IPS-18c (cell line): ENCODE data around the gene LAMTOR4.
A peak's percentile ranks its signal among the peaks of the same experiment; 100 is the strongest.

Experiments used
- H3K4me3 ChIP-seq: 2 replicates; pipeline ENCODE4 v1.7.0; 2013; ENCODE audit warnings: low read depth, mild to moderate bottlenecking, low read length, moderate library complexity; ENCODE audit not compliant: insufficient read depth
- H3K9me3 ChIP-seq: one replicate; pipeline ENCODE4 v1.6.1; 2013; ENCODE audit warnings: mild to moderate bottlenecking, low read length, moderate library complexity; ENCODE audit not compliant: control insufficient read depth, insufficient read depth

The LAMTOR4 gene

DNA sequence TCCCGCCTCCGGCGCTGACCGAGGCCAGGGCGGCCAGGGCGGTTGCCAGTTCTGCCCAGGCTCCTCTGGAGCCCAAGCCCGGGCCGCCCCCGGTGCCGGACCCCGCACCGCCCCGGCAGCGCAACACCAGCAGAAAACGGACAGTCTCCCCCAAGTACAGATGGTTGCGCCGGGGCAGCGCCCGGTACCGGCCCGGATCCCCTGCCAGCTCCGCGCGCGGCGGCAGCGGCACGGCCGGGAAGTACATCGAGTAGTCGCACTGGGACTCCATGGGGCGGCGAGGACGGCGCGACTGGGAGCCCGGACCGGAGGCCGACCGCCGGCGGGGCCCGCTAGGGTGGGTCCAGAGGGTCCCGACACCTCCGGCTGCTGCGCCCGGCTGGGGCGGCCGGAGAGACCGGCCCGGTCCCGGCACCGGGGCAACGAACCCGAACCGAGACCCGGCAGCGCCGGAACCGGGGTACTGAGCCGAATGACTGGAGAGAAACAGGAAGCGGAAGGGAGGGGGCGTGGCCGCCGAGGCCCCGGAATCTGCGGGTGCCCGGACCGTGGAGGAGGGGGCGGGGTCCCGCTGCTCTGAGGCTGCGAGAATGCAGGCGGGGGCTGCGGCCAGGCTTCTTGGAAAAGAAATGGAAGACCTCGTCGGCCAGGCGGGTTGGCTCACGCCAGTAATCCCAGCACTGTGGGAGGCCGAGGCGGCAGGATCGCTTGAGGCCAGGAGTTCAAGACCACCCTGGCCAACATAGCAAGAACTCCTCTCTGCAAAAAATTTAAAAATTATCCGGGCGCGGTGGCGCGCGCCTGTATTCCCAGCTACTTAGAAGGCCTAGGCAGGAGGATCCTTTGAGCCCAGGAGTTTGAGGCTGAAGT, 9.7 kb downstream of the LAMTOR4 start, which contains the start of gene TRAPPC14:
Gene TRAPPC14 (minus strand): TSS at position 495 of the 870 bp plus-strand sequence. CDS start 224 bp downstream, at position 271.
- peak within 1 kb of the TSS; percentile 94 for H3K4me3 ChIP-seq
- no peaks in the 10 kb centered on the region for H3K9me3 ChIP-seq

DNA sequence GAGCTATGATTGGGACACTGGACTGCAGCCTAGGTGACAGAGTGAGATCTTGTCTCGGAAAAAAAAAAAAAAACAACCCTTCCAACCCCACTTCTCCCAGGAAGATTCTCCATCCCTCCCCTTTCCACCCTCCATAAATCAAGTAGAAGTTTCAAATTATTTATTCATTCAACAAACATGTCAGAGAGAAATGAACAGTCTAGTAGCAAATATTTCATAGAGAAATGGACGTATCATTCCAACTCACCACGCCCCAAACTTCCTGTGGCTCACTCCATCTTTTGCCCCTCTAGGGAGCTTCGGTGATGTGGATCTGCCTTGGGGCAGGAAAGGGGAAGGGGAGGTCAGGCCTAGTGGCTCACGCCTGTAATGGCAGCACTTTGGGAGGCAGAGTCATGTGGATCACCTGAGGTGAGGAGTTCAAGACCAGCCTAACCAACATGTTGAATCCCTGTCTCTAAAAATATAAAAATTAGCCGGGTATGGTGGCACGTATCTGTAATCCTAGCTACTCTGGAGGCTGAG, 10.4 kb downstream of the LAMTOR4 start:
- Histone ChIP-seq H3K9me3 (no peaks in the 10 kb centered on the region), H3K4me3 (peak overlapping the region; percentile 94)

DNA sequence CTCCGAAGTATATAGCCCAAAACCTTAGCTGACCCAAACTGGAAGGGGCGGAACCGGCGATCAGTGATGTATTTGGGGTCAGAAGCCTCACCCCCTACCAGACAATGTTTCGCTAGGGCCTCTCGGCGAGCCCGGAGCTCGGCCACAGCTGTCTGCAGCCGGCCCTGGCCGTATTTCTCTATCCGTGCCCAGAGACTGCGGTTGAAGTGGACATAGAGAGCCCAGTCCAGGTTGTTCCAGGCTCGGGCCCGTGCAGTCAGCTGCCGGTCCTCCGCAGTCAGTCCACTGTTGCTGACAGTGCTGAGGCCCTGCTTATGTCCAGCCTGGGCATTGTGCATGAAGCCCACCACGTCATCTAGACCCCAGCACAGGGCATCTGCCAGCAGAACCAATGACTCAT, 11.3 kb downstream of the LAMTOR4 start:
- no peaks in the 10 kb centered on the region for H3K9me3 ChIP-seq
- no peak overlapping the region for H3K4me3 ChIP-seq

DNA sequence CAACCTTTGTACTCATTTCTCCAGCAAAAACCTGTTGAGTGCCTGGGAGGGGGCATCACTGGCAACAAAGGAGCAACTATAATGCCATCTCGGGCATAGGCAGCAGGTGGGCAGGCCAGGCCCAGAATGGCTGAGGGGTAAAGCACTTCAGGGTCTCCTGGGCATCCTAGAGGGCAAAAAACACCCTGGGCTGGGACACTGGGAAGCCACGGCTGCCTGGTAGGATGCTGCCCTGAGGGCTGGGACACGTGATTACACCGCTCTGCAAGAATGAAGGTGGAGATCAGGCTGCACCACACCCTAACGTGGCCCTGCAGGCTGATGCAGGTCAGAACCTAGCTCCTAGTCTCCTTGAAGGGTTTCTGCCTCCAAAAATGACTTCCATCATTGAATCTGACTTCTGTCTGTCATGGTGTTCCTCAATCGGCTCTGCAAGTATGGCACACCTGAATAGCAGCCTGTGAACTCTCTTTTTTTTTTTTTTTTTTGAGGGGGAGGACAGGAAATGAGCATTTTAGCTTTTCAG, 14.4 kb downstream of the LAMTOR4 start:
- Histone ChIP-seq H3K4me3 (no peak overlapping the region), H3K9me3 (no peaks in the 10 kb centered on the region)

DNA sequence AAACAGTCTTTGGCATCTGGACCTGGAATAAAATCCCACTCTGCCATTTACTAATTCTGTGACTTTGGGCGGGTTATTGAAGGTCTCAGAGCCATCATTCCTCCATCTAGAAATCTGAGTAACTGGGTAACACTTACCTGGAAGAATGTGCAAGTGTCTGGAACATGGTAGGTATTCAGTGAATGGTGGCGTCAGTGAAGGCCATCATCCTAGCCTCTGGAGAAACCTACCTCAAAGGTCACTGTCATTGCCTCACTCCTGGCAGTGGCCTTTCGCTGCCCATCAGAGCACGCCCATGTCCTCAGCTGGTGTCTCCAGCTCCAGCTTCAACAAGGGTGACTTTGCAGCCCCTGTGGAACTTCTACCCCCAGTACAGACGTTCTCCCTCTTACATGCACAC, 15.2 kb downstream of the LAMTOR4 start:
- Histone ChIP-seq H3K9me3 (no peaks in the 10 kb centered on the region), H3K4me3 (no peak overlapping the region)

DNA sequence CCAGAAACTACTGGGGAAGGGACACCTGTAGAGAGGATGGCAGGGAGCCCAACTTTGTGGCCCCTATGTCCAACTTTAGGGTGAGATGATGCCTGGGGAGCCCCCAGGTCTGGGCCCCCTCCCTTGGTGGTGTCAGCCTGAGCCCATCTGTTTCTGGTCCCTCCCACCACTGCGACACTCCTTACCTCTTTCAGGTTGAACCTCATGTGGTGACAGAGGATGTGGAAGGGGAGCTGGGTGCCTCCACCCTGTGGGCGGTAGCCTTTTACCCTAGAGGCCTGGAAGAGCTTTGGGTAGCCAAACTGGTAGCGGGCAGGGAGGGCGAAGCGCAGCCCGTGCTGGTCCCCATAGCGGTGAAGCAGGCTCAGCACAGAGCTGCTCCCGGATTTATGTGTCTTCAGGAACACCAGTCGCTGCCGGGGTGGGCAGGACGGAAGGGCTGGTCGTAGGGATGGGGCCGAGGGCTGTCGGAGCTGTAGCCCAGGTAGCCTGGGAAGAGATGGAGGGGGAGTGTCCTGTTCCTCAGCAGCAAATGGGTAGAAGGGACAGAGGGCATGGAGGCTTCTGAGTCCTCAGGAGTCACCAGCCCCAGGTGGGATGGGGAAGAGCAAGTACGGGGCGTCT, 17.7 kb downstream of the LAMTOR4 start:
- no peak overlapping the region for H3K4me3 ChIP-seq
- H3K9me3 ChIP-seq = no peaks in the 10 kb centered on the region

DNA sequence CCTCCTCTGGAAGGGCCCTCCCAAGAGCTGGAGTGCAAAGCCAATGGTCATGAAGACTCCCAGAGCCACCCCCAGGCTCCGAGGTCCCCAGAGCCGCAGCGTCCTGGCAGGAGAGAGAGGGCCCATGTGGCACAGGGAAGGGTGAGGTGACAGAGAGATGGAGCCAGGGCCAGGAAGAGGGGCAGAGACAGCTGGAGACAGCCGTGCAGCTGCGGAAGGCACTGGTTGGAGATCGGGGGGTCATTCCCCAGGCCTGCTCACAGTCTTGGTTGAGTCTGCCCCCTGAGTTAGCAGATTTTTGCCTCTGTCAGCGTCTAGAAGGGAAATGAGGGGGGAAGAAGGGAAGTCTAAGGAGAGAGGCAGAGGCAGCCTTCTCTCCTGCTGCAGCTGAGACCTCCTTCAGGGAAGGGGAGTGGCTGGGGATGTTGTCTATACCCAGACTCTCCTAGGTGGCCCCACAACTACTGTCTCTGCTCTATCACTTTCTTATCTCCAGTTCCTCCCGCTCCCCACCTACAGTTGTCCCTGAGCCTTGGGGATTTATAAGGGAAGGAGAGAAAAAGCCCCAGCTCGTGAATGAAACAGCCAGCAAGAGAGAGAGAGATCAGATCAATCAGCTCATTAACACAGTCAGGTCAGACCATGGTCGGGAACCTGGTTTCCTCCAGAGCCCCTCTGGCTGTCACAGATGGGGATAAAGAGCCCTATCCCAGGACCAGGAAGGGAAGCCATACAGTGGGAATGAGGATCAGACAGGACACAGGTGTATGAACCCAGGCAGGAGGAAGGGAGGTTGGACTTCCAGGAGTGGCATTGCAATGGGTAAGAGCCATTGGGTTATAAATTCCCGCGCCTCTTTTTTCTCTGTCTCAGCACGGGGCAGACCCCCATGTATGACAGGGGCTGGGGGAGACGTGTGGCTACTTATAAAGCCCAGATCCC, 18.5 kb downstream of the LAMTOR4 start:
- H3K9me3 ChIP-seq = no peaks in the 10 kb centered on the region
- peak overlapping the region; percentile 57; the same call in 1 of the 2 replicates for H3K4me3 ChIP-seq

DNA sequence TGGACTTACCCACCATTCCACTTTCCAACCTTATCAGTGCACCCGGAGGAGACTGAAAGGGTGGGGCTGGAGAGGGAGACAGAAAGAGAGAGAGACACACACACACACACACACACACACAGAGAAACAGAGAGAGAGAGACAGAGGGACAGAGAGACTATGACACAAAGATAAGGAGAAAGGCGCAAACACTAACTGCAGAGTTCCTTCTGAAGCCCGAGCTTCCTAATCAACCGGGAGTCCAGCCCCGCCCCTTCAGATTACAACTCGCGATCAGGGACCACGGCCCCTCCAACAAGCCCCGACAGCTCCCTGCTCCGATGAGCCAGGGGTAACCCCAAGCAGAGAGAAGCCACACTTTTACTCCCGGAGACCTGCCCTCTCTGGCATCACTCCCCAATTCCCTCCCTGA, 19.2 kb downstream of the LAMTOR4 start:
- H3K9me3 ChIP-seq = no peaks in the 10 kb centered on the region
- H3K4me3 ChIP-seq = peak overlapping the region; percentile 57

DNA sequence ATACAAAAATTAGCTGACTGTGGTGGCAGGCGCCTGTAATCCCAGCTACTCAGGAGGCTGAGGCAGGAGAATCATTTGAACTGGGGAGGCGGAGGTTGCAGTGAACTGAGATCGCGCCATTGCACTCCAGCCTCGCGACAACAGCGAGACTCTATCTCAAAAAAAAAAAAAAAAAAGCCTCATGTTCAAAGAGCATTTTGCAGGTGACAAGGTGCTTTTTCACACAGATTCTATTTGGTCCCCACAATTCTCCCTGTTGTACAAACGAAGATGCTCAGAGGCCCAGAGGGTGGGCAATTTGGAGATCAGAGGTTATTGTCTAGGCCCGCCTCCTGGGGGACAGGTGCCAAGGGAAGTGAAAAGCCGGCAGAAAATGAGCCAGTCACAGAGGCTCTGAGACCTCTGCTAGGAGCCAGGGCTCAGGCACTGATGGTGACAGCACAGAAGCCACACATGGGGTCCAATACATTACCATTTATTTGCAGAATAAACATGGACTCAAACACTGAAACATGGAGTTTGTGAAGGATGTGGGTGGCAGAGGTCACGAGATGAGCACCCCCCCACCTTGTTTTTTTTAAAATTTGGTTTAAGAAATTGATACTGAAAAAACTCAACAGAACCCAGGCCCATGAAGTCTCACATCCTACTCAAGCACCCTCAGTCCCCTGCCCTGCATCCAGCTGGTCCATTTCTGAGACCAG, 20.6 kb downstream of the LAMTOR4 start:
- no peaks in the 10 kb centered on the region for H3K9me3 ChIP-seq
- no peak overlapping the region for H3K4me3 ChIP-seq

DNA sequence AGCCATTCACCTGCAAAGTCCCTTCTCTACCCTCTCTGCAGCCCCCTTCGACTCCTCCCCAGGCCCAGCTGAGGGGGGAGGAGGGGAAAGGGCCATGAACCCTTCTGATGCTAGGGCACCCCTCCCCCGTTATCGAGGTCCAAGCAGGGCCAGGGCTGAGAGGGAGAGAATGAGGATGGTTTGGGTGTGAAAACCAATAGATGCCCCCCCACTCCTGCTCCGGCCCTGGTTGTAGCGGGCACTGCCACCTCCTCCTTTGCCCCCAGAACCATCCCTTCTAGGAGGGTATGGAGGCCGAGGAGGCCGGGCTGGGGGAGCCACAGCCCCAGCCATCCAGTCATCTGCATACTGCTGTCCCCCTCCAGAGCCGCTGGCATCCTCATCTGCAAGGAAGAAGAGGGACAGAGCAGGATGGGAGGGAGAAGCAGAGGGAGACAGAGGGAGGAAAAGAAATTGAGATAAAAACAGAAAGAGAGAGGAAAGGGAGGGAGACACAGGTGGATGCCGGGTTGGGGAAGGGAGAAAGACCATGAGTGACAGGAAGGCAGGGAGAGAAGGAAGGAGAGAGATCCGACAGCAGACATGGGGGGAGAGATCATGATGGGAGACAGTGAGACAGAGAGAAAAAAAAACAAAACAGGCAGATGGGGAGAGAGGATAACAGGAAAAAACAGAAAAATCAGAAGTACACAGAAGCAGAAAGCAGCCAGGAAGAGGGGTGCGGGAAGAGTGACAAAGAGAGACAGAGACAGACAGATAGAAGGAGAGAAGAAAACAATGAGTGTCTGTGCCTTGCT, 21.6 kb downstream of the LAMTOR4 start:
- Histone ChIP-seq H3K9me3 (no peaks in the 10 kb centered on the region), H3K4me3 (peak overlapping the region; percentile 55)

DNA sequence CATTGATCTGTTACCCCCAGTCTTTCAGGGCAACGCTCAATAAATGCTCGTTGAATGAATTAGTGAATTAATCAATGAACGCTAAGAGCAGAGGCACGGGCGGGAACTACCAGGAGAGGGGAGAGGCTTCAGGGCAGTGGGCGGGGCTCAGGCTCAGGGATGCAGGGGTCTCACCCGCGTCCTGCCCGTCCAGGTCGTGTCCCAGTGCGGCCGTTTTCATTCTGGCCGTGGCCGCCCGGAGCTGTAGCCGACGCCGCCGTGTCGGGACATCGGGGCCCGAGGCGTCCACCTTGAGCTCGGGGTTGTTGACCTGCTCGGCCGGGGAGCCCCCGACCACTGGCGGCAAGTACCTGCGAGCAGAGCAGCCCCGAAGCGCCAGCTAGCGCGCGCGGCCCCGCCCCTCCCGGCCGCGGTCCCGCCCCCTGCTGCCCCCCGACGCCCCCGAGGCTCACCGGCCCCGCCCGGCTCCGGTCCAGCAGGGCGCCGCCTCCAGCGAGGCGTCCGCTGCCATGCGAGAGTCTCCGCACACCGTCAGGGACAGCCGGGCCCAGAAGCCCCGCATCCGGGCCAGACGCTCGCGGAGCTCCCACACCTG, 22.5 kb downstream of the LAMTOR4 start:
- no peaks in the 10 kb centered on the region for H3K9me3 ChIP-seq
- peak overlapping the region; percentile 55 for H3K4me3 ChIP-seq

DNA sequence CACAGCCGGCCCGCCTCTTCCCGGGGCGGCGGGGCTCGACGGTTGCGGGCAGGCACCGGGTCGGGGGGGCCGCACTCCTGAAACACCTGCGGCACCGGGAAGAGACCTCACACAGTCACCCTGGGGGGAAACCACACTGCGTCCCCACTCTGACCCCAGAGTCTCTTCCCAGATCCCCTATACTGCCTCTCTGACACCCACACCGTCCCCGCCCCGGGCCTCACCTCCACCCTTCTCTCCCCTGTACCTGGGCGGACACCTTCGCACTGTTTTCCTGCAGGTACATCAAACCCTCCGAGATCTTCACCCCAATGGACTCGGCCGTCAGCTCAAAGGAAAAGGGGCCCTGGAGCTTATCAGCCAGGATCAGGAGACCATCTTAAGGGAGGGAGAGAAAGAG, 23.1 kb downstream of the LAMTOR4 start:
- Histone ChIP-seq H3K9me3 (no peaks in the 10 kb centered on the region), H3K4me3 (peak overlapping the region; percentile 47; the same call in 1 of the 2 replicates)

DNA sequence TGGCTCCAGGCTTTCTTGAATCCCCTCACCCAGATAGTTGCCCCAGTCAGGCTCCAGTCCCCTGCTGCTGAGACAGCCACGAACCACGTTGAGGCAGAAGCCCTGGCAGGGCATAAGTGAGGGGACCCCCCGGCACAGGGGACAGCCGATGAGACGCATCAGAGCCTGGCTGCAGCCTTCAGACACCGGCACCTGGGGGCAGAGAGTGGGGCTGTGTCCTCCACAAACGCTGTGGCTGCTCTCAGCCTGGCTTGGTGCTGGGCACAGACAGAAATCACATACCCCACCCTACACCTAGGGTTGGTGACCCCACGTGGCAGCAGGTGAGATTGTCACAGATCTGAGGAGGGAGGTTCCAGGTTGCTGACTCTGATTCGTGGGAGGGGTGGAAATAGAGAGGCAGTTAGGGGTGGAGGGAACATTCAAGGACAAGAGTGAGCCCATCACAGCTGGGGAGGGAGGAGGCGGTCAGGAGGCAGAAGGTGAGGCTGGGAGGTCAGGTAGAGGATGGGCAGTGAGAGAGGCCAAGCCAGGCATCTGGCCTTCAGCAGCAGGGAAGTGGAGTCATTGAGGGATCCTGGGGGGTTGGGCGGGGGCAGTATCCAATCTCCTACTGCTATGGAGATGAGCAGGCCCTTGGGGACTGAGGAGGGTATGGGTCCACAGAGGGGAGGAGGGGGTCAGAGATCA, 25.2 kb downstream of the LAMTOR4 start:
- no peak overlapping the region for H3K4me3 ChIP-seq
- no peaks in the 10 kb centered on the region for H3K9me3 ChIP-seq

DNA sequence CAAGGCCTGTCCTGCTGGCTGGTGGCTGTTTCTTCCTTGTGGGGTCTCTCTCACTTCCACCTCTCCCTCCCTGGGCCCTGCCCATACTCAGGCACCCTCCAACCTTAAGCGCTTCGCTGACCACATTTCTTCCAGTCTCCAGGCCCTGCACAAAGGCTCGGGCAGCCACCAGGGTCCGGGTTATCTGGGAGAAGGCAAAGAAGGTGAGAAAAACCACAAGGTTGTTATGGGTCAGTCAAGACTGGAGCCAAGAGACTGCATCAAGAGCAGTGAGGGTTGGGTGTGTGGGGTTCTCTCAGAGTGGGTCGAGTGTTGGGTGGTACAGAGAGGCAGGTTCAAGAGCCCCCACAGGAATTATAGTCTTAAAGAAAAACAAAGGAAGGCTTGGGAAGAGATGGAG, 25.9 kb downstream of the LAMTOR4 start:
- Histone ChIP-seq H3K4me3 (no peak overlapping the region), H3K9me3 (no peaks in the 10 kb centered on the region)
